Neural cell (in vitro differentiated cells): Measurements from ENCODE around the gene TNFRSF4.

Source experiments
- CTCF ChIP-seq: fragments of 450-650 bp; IDR thresholded peaks from 2 replicates; pipeline ENCODE4 v1.5.1; 2014; ENCODE audit warnings: antibody characterized with exemption, mild to moderate bottlenecking, moderate library complexity; ENCODE audit not compliant: poor library complexity, severe bottlenecking
- EP300 ChIP-seq: fragments of 450-650 bp; conservative IDR thresholded peaks from 2 replicates; pipeline ENCODE4 v1.6.1; 2014; ENCODE audit warnings: antibody characterized with exemption, mild to moderate bottlenecking, moderate library complexity; ENCODE audit not compliant: poor library complexity, severe bottlenecking
- EZH2 ChIP-seq: fragments of 200-600, 300-800 bp; shearing (Covaris generic), sonication (generic); IDR thresholded peaks from 2 replicates; pipeline ENCODE4 v1.6.1; 2014; ENCODE audit warnings: antibody characterized with exemption, low read length, borderline replicate concordance, mild to moderate bottlenecking; ENCODE audit not compliant: insufficient read depth, poor library complexity, severe bottlenecking
- POLR2AphosphoS5 ChIP-seq: IDR thresholded peaks from 2 replicates; pipeline ENCODE4 v1.6.1; 2012
- RAD21 ChIP-seq: fragments of 450-650 bp; conservative IDR thresholded peaks from 2 replicates; pipeline ENCODE4 v1.6.1; 2014; ENCODE audit warnings: antibody characterized with exemption, mild to moderate bottlenecking, moderate library complexity
- REST ChIP-seq: IDR thresholded peaks from 2 replicates; pipeline ENCODE4 v1.6.1; 2012; ENCODE audit warnings: borderline replicate concordance
- SMC3 ChIP-seq: fragments of 450-650 bp; conservative IDR thresholded peaks from 2 replicates; pipeline ENCODE4 v1.6.1; 2014; ENCODE audit warnings: antibody characterized with exemption, mild to moderate bottlenecking, moderate library complexity; ENCODE audit not compliant: poor library complexity

GRCh38 chr1:1167398-1167821 is 46.5 kb downstream of the TNFRSF4 start:
- TF ChIP-seq CTCF: no peak
- TF ChIP-seq EZH2: no peak
- TF ChIP-seq RAD21: no peak
- TF ChIP-seq POLR2AphosphoS5: no peak
- TF ChIP-seq EP300: no peak
- TF ChIP-seq REST: no peak
- no peak for TF ChIP-seq SMC3
